GM23248 (cell line): Measurements from ENCODE around the gene ZNF57.

Source experiments
- EZH2 ChIP-seq: fragments of 200-600 bp; sonication (generic); IDR thresholded peaks from 2 replicates; pipeline ENCODE4 v1.6.1; 2018; ENCODE audit warnings: antibody characterized with exemption, mild to moderate bottlenecking; ENCODE audit not compliant: insufficient read depth, poor library complexity, severe bottlenecking
- EZH2phosphoT487 ChIP-seq: fragments of 200-600 bp; sonication (generic); IDR thresholded peaks from 2 replicates; pipeline ENCODE4 v1.6.1; 2018; ENCODE audit warnings: antibody characterized with exemption, moderate library complexity, mild to moderate bottlenecking, low read depth; ENCODE audit not compliant: insufficient read depth

GRCh38 chr19:2900296-2901252 lies at the start of gene ZNF57:
- TF ChIP-seq EZH2phosphoT487 (no peak), EZH2 (no peak)
